Duodenal mucosa (tissue), 2 donors: ENCODE data around the gene SNX21.
"Not testable (repeated sequence)": the region's sequence is repeated elsewhere in the genome, so short reads cannot be mapped to it uniquely, and the experiment has no call there.

Experiments used
- H3K27ac ChIP-seq: one replicate; pipeline ENCODE4 v1.7.0; 2013; ENCODE audit warnings: low read depth, low read length
- H3K27me3 ChIP-seq, 2 donors: one replicate each; pipeline ENCODE4 v1.7.0; 2013; ENCODE audit warnings: low read length in 2 of 2, control low read depth in 1 of 2; ENCODE audit not compliant: insufficient read depth in 2 of 2, control insufficient read depth in 1 of 2
- H3K36me3 ChIP-seq, 2 donors: one replicate each; pipeline ENCODE4 v1.7.0; 2013; ENCODE audit warnings: low read length in 2 of 2, control low read depth in 1 of 2; ENCODE audit not compliant: insufficient read depth in 2 of 2, control insufficient read depth in 1 of 2
- H3K4me1 ChIP-seq, 2 donors: one replicate each; pipeline ENCODE4 v1.7.0; 2013; ENCODE audit warnings: low read length in 2 of 2, control low read depth in 1 of 2; ENCODE audit not compliant: insufficient read depth in 2 of 2, control insufficient read depth in 1 of 2
- H3K4me3 ChIP-seq, 2 donors: one replicate each; pipeline ENCODE4 v1.7.0; 2013; ENCODE audit warnings: low read length in 2 of 2, low read depth in 1 of 2
- H3K9ac ChIP-seq, 2 donors: one replicate each; pipeline ENCODE4 v1.7.0; 2013; ENCODE audit warnings: low read length in 2 of 2, low read depth in 1 of 2
- H3K9me3 ChIP-seq, 2 donors: one replicate each; pipeline ENCODE4 v1.7.0; 2013; ENCODE audit warnings: low read length in 2 of 2, control low read depth in 1 of 2; ENCODE audit not compliant: control insufficient read depth in 1 of 2

The SNX21 gene, protein sequence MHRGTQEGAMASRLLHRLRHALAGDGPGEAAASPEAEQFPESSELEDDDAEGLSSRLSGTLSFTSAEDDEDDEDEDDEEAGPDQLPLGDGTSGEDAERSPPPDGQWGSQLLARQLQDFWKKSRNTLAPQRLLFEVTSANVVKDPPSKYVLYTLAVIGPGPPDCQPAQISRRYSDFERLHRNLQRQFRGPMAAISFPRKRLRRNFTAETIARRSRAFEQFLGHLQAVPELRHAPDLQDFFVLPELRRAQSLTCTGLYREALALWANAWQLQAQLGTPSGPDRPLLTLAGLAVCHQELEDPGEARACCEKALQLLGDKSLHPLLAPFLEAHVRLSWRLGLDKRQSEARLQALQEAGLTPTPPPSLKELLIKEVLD

DNA sequence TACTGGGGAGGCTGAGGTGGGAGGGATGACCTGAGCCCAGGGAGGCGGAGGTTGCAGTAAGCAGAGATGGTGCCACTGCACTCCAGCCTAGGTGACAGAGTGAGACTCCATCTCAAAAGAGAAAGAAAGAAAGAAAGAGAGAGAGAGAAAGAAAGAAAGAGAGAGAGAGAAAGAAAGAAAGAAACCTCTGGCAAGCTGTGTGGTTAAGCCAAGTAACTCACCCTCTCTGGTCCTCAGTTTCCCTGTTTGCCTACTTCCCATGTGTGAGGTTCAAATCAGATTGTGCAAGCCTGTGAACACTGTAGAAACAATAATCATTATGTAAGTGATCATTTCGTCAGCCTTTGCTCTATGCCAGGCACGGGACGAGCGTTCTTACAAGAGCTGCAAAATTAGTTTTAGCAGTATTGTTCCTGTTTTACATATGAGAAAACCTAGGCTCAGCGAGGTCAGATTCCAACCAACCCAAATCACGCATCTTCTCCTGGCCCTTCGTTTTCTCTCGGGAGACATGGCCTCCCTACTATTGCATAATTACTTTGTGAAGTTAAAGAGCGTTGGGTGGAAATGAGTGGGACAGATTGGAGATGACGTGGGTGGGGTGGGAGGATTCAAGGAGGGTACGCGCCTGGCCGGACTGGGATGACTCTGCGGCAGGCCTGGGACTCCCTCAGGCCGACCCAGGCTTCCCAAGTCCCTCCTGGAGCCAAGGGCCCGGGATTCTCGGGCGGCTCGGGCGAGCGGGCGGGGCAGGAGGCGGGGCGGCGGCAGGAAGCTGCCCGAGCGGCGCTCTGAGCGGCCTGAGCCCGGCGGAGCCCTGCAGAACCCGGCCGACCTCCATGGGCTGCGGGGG lies at the start of gene SNX21:
Gene SNX21, plus strand, starts transcription at position 770 of the 853 bp plus-strand sequence. CDS start 121 bp downstream, outside the sequence.
- H3K4me1 ChIP-seq = peaks cover 26 to 28% of the 10 kb centered on the region in 2 donors
- peak within 1 kb of the TSS; percentile 83 for H3K27ac ChIP-seq
- no peaks in the 10 kb centered on the region for H3K27me3 ChIP-seq
- H3K36me3 ChIP-seq = peaks cover 0 to 2% of the 10 kb centered on the region in 2 donors
- H3K9ac ChIP-seq = peak within 1 kb of the TSS; percentile 65 to 83
- peak within 1 kb of the TSS; percentile 82 to 84 for H3K4me3 ChIP-seq
- no peaks in the 10 kb centered on the region for H3K9me3 ChIP-seq

DNA sequence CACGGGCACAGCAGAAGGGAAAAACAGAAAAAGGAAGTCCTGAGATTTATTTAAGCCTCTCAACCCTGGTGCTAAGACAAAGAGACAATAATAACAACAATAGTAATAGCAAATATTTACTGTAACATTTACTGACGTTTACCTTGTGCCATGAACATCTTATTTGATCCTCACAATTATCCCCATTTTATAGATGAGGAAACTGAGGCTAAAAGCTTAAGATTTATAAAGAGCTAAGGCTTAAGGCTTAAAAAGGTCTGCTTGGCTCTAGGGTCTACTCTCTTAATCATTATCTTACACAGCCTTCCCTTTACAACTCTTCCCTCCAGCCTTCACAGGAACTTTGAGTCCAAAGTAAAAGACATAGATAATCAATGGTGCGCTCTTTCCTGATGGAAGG lies 45.2 kb upstream of the SNX21 start:
- Histone ChIP-seq H3K9me3 (no peaks in the 10 kb centered on the region), H3K4me3 (no peak overlapping the region), H3K4me1 (peaks cover 9 to 14% of the 10 kb centered on the region in 2 donors), H3K27ac (no peak overlapping the region), H3K36me3 (no peaks in the 10 kb centered on the region), H3K27me3 (no peaks in the 10 kb centered on the region), H3K9ac (no peak overlapping the region)

- Histone ChIP-seq H3K4me1 (peaks cover 6 to 9% of the 10 kb centered on the region in 2 donors), H3K4me3 (peak overlapping the region; percentile 80 to 96), H3K9me3 (no peaks in the 10 kb centered on the region), H3K27me3 (no peaks in the 10 kb centered on the region), H3K36me3 (peaks cover 13 to 29% of the 10 kb centered on the region in 2 donors), H3K27ac (peak overlapping the region; percentile 71), H3K9ac (peak overlapping the region; percentile 84 to 95)
Observed at GRCh38 chr20:45792317-45793118, 41.1 kb upstream of the SNX21 start.

GRCh38 chr20:45796337-45797065 lies 37.1 kb upstream of the SNX21 start:
- no peak overlapping the region for H3K9ac ChIP-seq

DNA sequence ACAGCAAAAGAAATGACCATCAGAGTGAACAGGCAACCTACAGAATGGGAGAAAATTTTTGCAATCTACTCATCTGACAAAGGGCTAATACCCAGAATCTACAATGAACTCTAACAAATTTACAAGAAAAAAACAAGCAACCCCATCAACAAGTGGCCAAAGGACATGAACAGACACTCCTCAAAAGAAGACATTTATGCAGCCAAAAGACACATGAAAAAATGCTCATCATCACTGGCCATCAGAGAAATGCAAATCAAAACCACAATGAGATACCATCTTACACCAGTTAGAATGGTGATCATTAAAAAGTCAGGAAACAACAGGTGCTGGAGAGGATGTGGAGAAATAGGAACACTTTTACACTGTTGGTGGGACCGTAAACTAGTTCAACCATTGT lies 36.1 kb upstream of the SNX21 start:
- not testable (repeated sequence) for H3K27ac ChIP-seq, H3K9me3 ChIP-seq, H3K4me3 ChIP-seq, H3K4me1 ChIP-seq, H3K9ac ChIP-seq, H3K27me3 ChIP-seq
- H3K36me3 ChIP-seq = peaks cover 17 to 46% of the 10 kb centered on the region in 2 donors

More at GRCh38 chr20:45796337-45797065, 37.1 kb upstream of the SNX21 start:
- Histone ChIP-seq H3K27ac (no peak overlapping the region), H3K4me3 (no peak overlapping the region), H3K4me1 (peaks cover 6 to 9% of the 10 kb centered on the region in 2 donors), H3K27me3 (no peaks in the 10 kb centered on the region), H3K36me3 (peaks cover 17 to 36% of the 10 kb centered on the region in 2 donors), H3K9me3 (no peaks in the 10 kb centered on the region)

- not testable (repeated sequence) for H3K27ac ChIP-seq, H3K4me1 ChIP-seq, H3K9me3 ChIP-seq, H3K4me3 ChIP-seq, H3K27me3 ChIP-seq, H3K9ac ChIP-seq
- H3K36me3 ChIP-seq = peaks cover 20 to 51% of the 10 kb centered on the region in 2 donors
Observed at GRCh38 chr20:45797955-45798354, 35.6 kb upstream of the SNX21 start.

DNA sequence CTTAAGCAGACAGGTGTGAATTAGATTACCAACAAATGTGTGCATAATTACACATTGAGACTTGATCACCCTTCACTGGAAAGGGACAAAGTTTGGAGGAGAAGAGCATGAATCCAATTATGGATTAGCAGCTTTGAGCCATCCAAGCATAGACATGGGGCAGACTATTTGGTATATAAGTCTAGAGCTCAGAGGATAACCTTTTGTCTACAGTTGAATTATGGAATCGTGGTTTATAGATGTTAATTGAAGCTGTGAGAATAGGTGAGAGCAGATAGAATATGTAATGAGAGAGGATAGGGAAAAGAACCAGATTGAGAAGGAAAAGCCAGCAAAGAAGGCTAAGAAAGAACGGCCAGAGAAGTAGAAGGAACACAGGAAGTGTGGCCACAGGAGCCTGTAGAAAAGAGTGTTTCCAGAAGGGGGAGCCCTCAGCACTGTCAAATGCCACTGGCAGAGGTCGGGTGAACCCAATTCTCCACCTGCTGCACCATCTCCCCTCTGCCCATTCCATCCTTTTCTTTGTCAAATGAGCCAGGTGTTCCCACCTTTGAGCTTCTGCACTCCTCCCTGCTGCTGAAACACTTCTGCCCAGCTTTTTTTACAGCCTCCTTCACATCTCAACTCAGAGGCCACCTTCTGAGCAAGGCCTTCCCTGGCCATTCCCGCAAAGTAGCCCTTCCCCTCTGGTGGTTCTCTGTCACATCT lies 34.5 kb upstream of the SNX21 start:
- H3K27ac ChIP-seq = no peak overlapping the region

DNA sequence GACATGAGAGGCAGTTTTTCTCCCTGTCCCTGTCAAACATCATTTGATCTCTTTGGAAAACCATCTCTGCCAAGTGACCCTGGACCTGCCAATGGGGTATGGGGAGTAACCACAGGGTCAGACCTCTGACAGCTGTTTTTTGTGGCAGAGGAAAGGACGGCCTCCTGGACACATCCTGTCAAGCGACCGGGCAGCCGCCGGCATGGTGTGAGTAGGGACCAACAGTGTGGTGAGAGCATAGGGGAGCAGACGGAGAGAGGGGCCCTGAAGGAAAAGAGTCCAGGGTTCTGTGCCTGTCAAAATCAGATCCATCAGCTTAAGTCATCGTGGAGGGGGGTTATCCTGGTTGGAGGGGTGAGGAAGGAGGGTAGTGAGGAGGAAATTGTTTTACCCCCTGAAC lies 31.7 kb upstream of the SNX21 start:
- Histone ChIP-seq H3K27ac (no peak overlapping the region), H3K9me3 (no peaks in the 10 kb centered on the region), H3K9ac (no peak overlapping the region), H3K36me3 (peaks cover 28 to 60% of the 10 kb centered on the region in 2 donors), H3K4me3 (no peak overlapping the region), H3K27me3 (no peaks in the 10 kb centered on the region), H3K4me1 (no peaks in the 10 kb centered on the region)

More for the DNA sequence above, 34.5 kb upstream of the SNX21 start:
- Histone ChIP-seq H3K9ac (no peak overlapping the region), H3K4me3 (no peak overlapping the region), H3K4me1 (no peaks in the 10 kb centered on the region), H3K27me3 (no peaks in the 10 kb centered on the region), H3K9me3 (no peaks in the 10 kb centered on the region), H3K36me3 (peaks cover 26 to 57% of the 10 kb centered on the region in 2 donors)
